ENCODE measurements around the gene RIPOR3. TPM values are rescaled to one million over a fixed set of nuclear protein-coding genes. Genes with fewer than 3 reads are reported as not detected.
"Not testable (repeated sequence)": the region's sequence is repeated elsewhere in the genome, so short reads cannot be mapped to it uniquely, and the experiment has no call there.

Gene RIPOR3
- total RNA-seq, 1 experiment from 2014 or later = not detected

GRCh38 chr20:50651676-50652075 lies 39.7 kb downstream of the RIPOR3 start:
- in situ Hi-C loops (cut with HindIII; ENCODE audit: low pct_unique_long_range_greater_than_20kb, low sequenced_read_pairs) = no loop called here
- DNase-seq (ENCODE audit: low read depth, low spot score) = no peak

- in situ Hi-C loops (cut with HindIII; ENCODE audit: low pct_unique_long_range_greater_than_20kb, low sequenced_read_pairs) = loop anchor here (10.0 kb wide), 1 partner anchor 65 kb away; no protein-coding TSS in a partner anchor
- DNase-seq (ENCODE audit: low read depth, low spot score) = no peak
These were observed 41.8 kb downstream of the RIPOR3 start for GRCh38 chr20:50649590-50649989.

- in situ Hi-C loops (cut with HindIII; ENCODE audit: low pct_unique_long_range_greater_than_20kb, low sequenced_read_pairs) = loop anchor here (10.0 kb wide), 1 partner anchor 66 kb away; no protein-coding TSS in a partner anchor
- no peak for DNase-seq (ENCODE audit: low read depth, low spot score)
These were observed 42.7 kb downstream of the RIPOR3 start for GRCh38 chr20:50648651-50649050.

GRCh38 chr20:50646483-50646996 lies 44.8 kb downstream of the RIPOR3 start:
- DNase-seq (ENCODE audit: low read depth, low spot score) = no peak
- in situ Hi-C loops (cut with HindIII; ENCODE audit: low pct_unique_long_range_greater_than_20kb, low sequenced_read_pairs) = loop anchor here (10.0 kb wide), 1 partner anchor 68 kb away; no protein-coding TSS in a partner anchor

- in situ Hi-C loops (cut with HindIII; ENCODE audit: low pct_unique_long_range_greater_than_20kb, low sequenced_read_pairs) = loop anchor here (10.0 kb wide), 1 partner anchor 69 kb away; no protein-coding TSS in a partner anchor
- peak; percentile 85 for DNase-seq (ENCODE audit: low read depth, low spot score)
These were observed 45.9 kb downstream of the RIPOR3 start for GRCh38 chr20:50645253-50646068.

- in situ Hi-C loops (cut with HindIII; ENCODE audit: low pct_unique_long_range_greater_than_20kb, low sequenced_read_pairs) = loop anchor here (10.0 kb wide), 1 partner anchor 72 kb away; no protein-coding TSS in a partner anchor
- no peak for DNase-seq (ENCODE audit: low read depth, low spot score)
These were observed 49.0 kb downstream of the RIPOR3 start for GRCh38 chr20:50642288-50642803.

GRCh38 chr20:50641625-50642287 lies 49.6 kb downstream of the RIPOR3 start:
- DNase-seq (ENCODE audit: low read depth, low spot score) = not testable (repeated sequence)
- in situ Hi-C loops (cut with HindIII; ENCODE audit: low pct_unique_long_range_greater_than_20kb, low sequenced_read_pairs) = loop anchor here (10.0 kb wide), 1 partner anchor 73 kb away; no protein-coding TSS in a partner anchor

- not testable (repeated sequence) for DNase-seq (ENCODE audit: low read depth, low spot score)
- in situ Hi-C loops (cut with HindIII; ENCODE audit: low pct_unique_long_range_greater_than_20kb, low sequenced_read_pairs) = loop anchor here (10.0 kb wide), 1 partner anchor 75 kb away; no protein-coding TSS in a partner anchor
These were observed 51.2 kb downstream of the RIPOR3 start for GRCh38 chr20:50639971-50640711.

- DNase-seq (ENCODE audit: low read depth, low spot score); in situ Hi-C loops (cut with HindIII; ENCODE audit: low pct_unique_long_range_greater_than_20kb, low sequenced_read_pairs): not testable (repeated sequence)
These were observed 53.1 kb downstream of the RIPOR3 start for GRCh38 chr20:50638015-50638847.

GRCh38 chr20:50636601-50637540 lies 54.5 kb downstream of the RIPOR3 start:
- no peak for DNase-seq (ENCODE audit: low read depth, low spot score)
- in situ Hi-C loops (cut with HindIII; ENCODE audit: low pct_unique_long_range_greater_than_20kb, low sequenced_read_pairs) = no loop called here

- DNase-seq (ENCODE audit: low read depth, low spot score) = peak; percentile 77
- in situ Hi-C loops (cut with HindIII; ENCODE audit: low pct_unique_long_range_greater_than_20kb, low sequenced_read_pairs) = no loop called here
These were observed 55.4 kb downstream of the RIPOR3 start for GRCh38 chr20:50635676-50636600.

- in situ Hi-C loops (cut with HindIII; ENCODE audit: low pct_unique_long_range_greater_than_20kb, low sequenced_read_pairs) = no loop called here
- no peak for DNase-seq (ENCODE audit: low read depth, low spot score)
These were observed 56.3 kb downstream of the RIPOR3 start for GRCh38 chr20:50635014-50635557.

- no peak for DNase-seq (ENCODE audit: low read depth, low spot score)
- in situ Hi-C loops (cut with HindIII; ENCODE audit: low pct_unique_long_range_greater_than_20kb, low sequenced_read_pairs) = no loop called here
These were observed 57.2 kb downstream of the RIPOR3 start for GRCh38 chr20:50634191-50634590.

- in situ Hi-C loops (cut with HindIII; ENCODE audit: low pct_unique_long_range_greater_than_20kb, low sequenced_read_pairs) = no loop called here
These were observed 58.0 kb downstream of the RIPOR3 start for GRCh38 chr20:50633361-50633760.

More at GRCh38 chr20:50633361-50633760, 58.0 kb downstream of the RIPOR3 start:
- DNase-seq (ENCODE audit: low read depth, low spot score) = no peak

Measured in SK-MEL-5 (cell line).